NCI-H128 (cell line): Measurements from ENCODE around the gene KATNB1.
"Not testable (repeated sequence)": the region's sequence is repeated elsewhere in the genome, so short reads cannot be mapped to it uniquely, and the experiment has no call there.

Experiments used
- DNase-seq: peaks from one replicate; lab custom pipeline; 2025; ENCODE audit not compliant: unreplicated experiment; lab: John Stamatoyannopoulos, UW

Gene KATNB1

GRCh38 chr16:57700781-57701551, 34.6 kb upstream of the KATNB1 start:
- DNase-seq, result no peak

GRCh38 chr16:57701759-57702371, 33.7 kb upstream of the KATNB1 start:
- DNase-seq, result no peak

DNA sequence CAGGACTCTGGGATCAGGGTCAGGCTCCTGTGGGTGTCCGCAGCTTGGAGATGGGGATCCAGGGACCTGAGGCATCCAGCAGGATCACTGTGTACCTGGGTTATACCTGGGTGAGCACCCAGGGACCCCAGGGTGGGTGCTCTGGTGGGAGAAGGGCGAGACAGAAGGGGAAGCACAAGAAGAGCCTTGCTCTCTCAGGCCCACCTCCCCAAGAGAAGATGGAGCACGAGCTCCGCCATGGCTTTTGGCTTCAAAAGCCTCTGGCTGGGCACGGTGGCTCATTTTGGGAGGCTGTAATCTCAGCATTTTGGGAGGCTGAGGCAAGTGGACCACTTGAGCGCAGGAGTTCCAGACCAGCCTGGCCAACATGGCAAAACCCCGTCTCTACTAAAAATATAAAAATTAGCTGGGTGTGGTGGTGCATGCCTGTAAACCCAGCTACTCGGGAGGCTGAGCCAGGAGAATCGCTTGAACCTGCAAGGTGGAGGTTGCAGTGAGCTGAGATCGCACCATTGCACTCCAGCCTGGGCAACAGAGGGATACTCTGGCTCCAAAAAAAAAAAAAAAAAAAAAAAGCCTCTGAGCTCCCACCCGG, 32.1 kb upstream of the KATNB1 start:
- no peak for DNase-seq

GRCh38 chr16:57704011-57704904, 31.3 kb upstream of the KATNB1 start:
- DNase-seq, result no peak

DNA sequence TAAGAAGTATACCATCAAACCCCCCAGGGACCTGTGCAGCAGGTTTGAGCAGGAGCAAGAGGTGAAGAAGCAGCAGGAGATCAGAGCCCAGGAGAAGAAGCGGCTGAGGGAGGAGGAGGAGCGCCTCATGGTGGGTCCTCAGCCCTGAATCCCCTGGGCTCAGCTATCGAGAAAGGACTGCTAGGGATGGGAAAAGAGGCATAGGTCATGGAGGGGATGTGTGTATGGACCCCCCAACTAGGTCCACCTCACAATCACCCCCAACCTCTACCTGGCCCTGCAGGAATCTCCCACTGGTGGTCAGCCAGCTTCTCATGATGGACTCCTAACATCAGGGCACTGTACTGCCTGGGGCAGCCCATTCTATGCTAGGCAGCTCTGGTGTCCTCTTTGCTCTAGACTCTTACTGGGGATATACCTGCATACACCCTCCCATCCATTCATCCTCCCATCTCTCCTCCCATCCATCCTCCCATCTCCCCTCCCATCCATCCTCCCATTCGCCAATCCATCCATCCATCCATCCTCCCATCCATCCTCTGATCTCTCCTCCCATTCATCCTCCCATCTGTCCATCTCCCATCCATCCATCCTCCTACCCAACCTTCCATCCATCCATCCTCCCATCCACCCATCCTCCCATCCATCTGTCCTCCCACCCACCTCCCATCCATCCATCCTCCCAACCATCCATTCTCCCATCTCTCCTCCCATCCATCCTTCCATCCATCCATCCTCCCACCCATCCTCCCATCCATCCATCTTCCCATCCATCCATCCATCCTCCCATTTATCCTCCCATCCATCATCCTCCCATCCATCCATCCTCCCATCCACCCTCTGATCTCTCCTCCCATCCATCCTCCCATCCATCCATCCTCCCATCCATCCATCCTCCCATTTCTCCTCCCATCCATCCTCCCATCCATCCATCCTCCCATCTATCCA, 30.4 kb upstream of the KATNB1 start:
- DNase-seq, result no peak

- no peak for DNase-seq
Observed at GRCh38 chr16:57706717-57707116, 28.9 kb upstream of the KATNB1 start.

DNA sequence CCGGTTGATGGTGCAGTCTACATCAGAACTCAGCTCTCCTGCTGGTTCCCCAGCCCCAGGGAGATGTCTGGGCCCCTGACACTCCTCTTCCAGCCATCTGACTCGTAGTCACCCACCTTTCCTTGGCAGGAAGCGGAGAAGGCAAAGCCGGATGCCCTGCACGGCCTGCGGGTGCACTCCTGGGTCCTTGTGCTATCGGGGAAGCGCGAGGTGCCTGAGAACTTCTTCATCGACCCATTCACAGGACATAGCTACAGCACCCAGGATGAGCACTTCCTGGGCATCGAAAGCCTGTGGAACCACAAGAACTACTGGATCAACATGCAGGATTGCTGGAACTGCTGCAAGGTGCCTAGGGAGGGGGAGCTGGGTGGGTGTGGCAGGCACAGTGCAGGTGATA, 28.2 kb upstream of the KATNB1 start:
- no peak for DNase-seq

DNA sequence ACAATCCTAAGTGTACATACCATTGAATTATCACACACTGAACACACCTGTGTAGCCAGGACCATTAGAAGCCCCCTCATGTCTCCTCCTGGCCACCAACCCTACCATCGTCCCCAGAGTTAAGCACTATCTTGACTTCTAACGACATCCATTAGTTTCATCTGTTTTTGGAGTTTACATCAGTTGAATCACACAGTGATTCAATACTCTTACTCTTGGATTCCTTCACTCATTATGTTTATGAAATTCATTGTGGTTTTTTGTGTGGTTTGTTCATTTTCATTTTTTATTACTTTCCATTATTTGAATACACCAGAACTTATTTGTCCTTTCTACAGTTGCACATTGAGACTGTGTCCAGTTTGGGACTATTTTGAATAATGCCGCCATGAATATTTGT, 27.4 kb upstream of the KATNB1 start:
- DNase-seq, result no peak

DNA sequence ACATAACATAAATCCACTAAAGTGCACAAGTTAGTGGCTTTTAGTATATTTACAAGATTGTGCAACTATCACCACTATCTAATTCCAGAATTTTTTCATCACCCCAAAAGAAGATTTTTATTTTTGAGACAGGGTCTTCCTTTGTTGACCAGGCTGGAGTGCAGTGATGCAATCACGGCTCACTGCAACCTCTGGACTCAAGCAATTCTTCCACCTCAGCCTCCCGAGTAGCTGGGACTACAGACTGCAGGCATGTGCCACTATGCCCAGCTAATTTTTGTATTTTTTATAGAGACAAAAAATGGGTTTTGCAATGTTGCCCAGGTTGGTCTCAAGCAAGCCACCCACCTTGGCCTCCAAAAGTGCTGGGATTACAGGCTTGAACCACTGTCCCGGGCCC, 25.9 kb upstream of the KATNB1 start:
- DNase-seq, result no peak

- DNase-seq, result no peak
Observed at GRCh38 chr16:57711346-57711745, 24.2 kb upstream of the KATNB1 start.

DNA sequence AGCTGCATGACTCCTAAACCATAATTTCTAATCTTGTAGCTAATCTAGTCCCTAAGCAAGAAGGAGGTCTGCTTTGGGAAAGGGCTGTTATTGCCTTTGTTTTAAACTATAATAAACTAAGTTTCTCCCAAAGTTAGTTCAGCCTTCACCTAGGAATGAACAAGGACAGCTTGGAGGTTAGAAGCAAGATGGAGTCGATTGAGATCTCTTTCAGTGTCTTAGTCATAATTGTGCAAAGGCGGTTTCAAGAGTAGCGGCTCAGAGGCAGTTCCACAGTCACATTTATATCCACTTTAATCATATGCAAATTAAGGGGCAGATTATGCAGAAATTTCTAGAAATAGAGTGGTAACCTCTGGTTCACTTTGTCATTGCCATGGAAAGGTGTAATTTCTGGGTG, 23.6 kb upstream of the KATNB1 start:
- DNase-seq, result no peak

DNA sequence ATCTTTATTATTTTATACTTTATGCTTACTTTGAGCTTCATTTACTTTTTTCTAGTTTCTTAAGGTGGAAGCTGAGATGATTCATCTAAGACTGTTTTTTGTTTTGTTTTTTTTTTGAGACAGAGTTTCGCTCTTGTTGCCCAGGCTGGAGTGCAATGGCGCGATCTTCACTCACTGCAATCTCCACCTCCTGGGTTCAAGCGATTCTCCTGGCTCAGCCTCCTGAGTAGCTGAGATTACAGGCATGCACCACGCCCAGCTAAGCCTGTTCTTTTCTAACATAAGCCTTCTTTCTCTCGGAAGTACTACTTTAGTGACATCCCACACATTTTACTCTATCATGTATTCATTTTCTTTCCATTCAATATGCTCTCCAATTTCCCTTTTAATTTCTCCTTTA, 23.0 kb upstream of the KATNB1 start:
- DNase-seq, result not testable (repeated sequence)

DNA sequence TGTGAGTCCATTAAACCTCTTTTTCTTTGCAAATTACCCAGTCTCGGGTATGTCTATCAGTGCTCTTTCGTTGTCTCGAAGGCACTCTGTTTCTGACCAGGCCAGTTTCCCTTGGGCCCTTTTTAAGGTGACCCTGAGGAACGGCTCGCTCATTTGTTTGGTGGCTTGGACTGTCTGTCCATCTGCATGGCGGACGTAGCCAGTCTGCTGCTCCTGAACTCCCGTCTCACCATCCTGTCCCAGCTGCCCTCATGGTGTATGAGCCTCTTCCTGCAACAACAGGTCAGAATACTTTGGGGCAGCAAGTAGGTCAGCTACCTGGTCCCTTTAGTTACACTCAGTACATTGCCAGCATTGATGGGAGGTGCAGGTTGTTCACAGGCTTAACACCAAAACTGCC, 22.0 kb upstream of the KATNB1 start:
- DNase-seq, result no peak

DNA sequence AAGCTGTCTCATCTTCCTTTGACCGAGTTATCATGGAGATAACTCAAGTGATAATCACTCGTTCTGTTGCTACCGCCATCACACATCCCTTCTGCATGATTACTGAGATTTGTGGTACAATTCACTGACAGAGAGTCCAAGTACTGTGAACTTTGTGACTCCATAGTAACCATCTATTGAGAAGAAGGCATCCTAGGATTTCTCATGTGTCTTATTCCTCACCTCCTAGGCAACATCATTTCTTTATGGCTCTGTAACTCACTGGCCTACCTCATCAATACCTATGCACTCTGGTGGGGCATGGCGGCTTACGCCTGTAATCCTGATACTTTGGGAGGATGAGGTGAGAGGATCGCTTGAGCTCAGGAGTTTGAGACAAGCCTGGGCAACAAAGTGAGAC, 21.5 kb upstream of the KATNB1 start:
- DNase-seq, result no peak

DNA sequence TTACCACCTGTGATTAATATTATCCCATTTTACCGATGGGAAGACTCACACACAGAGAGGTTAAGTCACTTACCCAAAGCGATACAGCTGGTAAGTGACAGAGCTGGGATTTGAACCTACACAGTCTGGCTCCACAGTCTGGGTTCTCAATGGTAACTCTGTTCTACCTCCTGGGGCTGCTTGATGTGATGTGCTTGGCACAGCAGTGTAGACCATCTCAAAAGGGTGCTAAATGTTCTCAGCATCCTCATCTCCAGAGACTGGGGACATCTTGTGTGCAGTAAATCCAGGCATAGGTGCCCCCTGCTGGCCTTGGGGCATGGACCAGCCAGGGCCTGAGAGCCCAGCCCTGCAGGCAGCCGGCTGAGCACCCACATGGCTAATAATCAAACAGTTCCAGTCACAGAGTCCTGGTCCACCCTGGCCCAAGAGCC, 15.4 kb upstream of the KATNB1 start:
- no peak for DNase-seq

- DNase-seq, result no peak
Observed at GRCh38 chr16:57721356-57722209, 14.0 kb upstream of the KATNB1 start.

DNA sequence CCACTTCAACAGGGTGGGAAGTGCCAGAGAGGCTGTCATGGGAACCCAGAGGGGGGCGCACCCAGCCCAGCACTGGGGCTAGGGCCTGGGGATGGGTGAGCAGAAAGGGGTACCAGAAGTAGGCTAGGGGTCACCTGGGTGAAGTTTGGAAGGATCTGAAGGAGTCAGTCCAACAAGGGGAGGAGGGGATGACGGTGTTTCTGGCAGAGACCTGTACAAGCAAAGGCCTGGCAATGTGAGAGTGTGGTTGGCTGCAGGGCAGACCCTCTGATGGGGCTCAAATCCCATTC, 13.4 kb upstream of the KATNB1 start:
- DNase-seq, result no peak

GRCh38 chr16:57722651-57723050, 12.9 kb upstream of the KATNB1 start:
- DNase-seq, result no peak

DNA sequence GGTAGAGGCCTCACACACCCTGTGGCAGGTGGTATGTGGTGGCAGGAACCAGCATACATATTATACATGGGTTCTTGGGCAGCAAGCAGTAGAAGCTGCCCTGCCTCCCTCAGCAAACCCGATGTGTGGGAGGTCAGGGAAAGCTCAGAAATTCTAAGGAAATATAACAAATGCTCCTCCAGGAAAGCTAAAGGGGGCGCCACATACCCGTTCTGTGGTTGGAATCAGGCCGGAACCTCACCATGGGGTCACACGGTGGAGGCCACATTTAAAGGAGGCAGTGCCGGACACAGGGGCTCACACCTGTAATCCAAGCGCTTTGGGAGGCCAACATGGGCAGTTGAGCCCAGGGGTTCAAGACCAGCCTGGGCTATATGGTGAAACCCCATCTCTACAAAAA, 12.4 kb upstream of the KATNB1 start:
- no peak for DNase-seq

- no peak for DNase-seq
Observed at GRCh38 chr16:57724531-57724930, 11.0 kb upstream of the KATNB1 start.
